GM12878 (cell line): ENCODE data around the gene LDLRAD4. TPM values are rescaled to one million over a fixed set of nuclear protein-coding genes. Genes with fewer than 3 reads are reported as not detected.

Source experiments
- CHD4 ChIP-seq: fragments of 200-600 bp; sonication (generic); IDR thresholded peaks from 2 replicates; pipeline ENCODE4 v1.6.1; 2016; ENCODE audit warnings: mild to moderate bottlenecking
- CREM ChIP-seq: IDR thresholded peaks from 2 replicates; pipeline ENCODE4 v1.6.1; 2014; ENCODE audit warnings: antibody characterized with exemption, low read depth
- EED ChIP-seq: sonication (generic); IDR thresholded peaks from 2 replicates; pipeline ENCODE4 v1.6.1; 2016; ENCODE audit warnings: antibody characterized with exemption, low read depth
- MXI1 ChIP-seq: fragments of 150-350 bp; IDR thresholded peaks from 2 replicates; pipeline ENCODE4 v1.6.1; 2011; ENCODE audit warnings: low read depth, mild to moderate bottlenecking, inconsistent platforms, low read length, improper control_type of control experiment
- PML ChIP-seq: IDR thresholded peaks from 2 replicates; pipeline ENCODE4 v1.6.1; 2012; ENCODE audit warnings: low read length, inconsistent platforms
- POU2F2 ChIP-seq: IDR thresholded peaks from 3 replicates; pipeline ENCODE4 v1.6.1; 2011; ENCODE audit warnings: low read depth, mild to moderate bottlenecking, low read length, borderline replicate concordance
- SIX5 ChIP-seq: IDR thresholded peaks from 2 replicates; pipeline ENCODE4 v1.6.1; 2011; ENCODE audit warnings: mild to moderate bottlenecking, low read depth, low read length, moderate library complexity; ENCODE audit not compliant: severe bottlenecking
- TBL1XR1 ChIP-seq: IDR thresholded peaks from 2 replicates; pipeline ENCODE4 v1.6.1; 2012; ENCODE audit warnings: low read depth, low read length, improper control_type of control experiment
- polyA plus RNA-seq, 11 experiments: library from polyadenylated mRNA; depleted of rRNA in 4 of 11; unstranded in 6 of 11; stranded (reverse) in 5 of 11; fragments of >200 nt; fragmentation: Nextera tagmentation in 4 of 11; fragmentation: Illumina TruSeq in 1 of 11; extraction: Ambion mirVana in 4 of 11; extraction: Trizol in 1 of 11; gene quantifications; 1 replicate in 1 of 11; 2 replicates in 10 of 11; pipeline versions ENCODE4 v1.2.1 to v1.2.3, GENCODE V29; 2011 to 2016; ENCODE audit warnings: inconsistent platforms in 2 of 11, missing spikeins in 2 of 11, low read depth in 1 of 11
- total RNA-seq, 4 experiments: library from RNA; depleted of rRNA in 3 of 4; stranded (reverse); fragments of >200 nt in 3 of 4; fragmentation: Illumina TruSeq in 1 of 4; extraction: Trizol in 1 of 4; gene quantifications; 2 replicates each; pipeline versions ENCODE4 v1.2.1 to v1.2.3, GENCODE V29; 2013 to 2021
- TF ChIP-seq, protein P1 (sequence below): fragments of 450-650 bp; formaldehyde crosslinking; IDR thresholded peaks from 2 replicates; pipeline ENCODE4 v1.5.0; 2022; ENCODE audit warnings: mild to moderate bottlenecking, missing genetic modification characterization
- TF ChIP-seq, protein P2 (sequence below): IDR thresholded peaks from 2 replicates; pipeline ENCODE4 v1.6.1; 2012; ENCODE audit warnings: low read depth, low read length, improper control_type of control experiment
- TF ChIP-seq, protein P3 (sequence below): fragments of 450-650 bp; formaldehyde crosslinking; IDR thresholded peaks from 2 replicates; pipeline ENCODE4 v1.4.0; 2020; ENCODE audit warnings: mild to moderate bottlenecking, moderate library complexity
- TF ChIP-seq, protein P4 (sequence below): fragments of 450-650 bp; IDR thresholded peaks from 2 replicates; pipeline ENCODE4 v1.6.1; 2014; ENCODE audit warnings: mild to moderate bottlenecking
- TF ChIP-seq, protein P5 (sequence below): IDR thresholded peaks from 2 replicates; pipeline ENCODE4 v1.6.1; 2012; ENCODE audit warnings: low read length, inconsistent platforms
- TF ChIP-seq, protein P6 (sequence below): IDR thresholded peaks from 2 replicates; pipeline ENCODE4 v1.6.1; 2011; ENCODE audit warnings: borderline replicate concordance, low read depth, mild to moderate bottlenecking, moderate library complexity, low read length; ENCODE audit not compliant: insufficient read depth, poor library complexity, severe bottlenecking

LDLRAD4 gene
- total and polyA plus RNA-seq, 10 of the 15 experiments (the other 5 are each of a cell fraction or from before 2014, with no cell fraction given): 2.7 to 16.8 (median 11.2) TPM

DNA sequence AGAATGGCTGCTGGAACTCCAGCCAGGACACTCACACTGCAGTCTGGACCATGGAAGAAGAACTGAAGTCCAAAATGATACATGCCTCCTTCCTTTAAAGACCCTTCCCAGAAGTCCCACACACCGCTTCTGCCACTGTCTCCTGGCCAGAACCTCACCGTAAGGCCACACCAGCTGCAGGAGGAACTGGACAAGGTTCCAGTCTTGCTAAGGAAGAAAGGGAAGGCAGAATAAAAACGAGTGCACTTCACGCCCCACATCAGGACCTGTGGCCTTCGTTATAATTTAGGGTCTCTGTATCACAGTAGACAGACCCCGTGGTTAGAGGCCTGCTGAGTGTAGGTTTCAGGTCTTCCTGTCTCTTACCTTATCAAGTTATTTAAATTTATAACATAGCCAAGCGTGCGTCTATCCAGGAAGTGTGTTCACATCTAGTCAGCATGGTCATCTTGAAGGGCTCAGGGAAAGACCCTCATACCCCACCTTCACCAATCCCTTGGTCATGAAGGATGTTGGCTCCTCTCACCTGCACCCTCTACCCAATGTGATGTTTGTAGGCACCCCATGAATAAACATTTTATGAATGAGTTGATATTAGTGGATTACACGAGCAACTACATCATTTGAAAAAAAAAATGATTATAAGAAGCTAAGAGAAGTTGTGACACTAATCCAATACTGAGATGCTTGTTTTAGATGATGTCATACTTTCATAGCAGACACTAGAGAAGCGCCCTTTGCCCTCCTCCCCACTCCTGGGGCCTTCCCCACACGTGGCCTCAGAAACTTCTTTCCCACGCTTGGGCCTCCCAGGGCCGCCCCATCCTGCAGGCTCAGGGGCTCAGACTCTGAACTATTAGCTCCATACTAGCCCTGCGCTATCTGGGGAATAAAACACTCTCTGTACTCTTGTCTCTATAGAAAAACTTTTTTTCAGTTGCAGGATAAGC is 350.2 kb downstream of the LDLRAD4 start (continued):
- TF ChIP-seq, protein P1, sequence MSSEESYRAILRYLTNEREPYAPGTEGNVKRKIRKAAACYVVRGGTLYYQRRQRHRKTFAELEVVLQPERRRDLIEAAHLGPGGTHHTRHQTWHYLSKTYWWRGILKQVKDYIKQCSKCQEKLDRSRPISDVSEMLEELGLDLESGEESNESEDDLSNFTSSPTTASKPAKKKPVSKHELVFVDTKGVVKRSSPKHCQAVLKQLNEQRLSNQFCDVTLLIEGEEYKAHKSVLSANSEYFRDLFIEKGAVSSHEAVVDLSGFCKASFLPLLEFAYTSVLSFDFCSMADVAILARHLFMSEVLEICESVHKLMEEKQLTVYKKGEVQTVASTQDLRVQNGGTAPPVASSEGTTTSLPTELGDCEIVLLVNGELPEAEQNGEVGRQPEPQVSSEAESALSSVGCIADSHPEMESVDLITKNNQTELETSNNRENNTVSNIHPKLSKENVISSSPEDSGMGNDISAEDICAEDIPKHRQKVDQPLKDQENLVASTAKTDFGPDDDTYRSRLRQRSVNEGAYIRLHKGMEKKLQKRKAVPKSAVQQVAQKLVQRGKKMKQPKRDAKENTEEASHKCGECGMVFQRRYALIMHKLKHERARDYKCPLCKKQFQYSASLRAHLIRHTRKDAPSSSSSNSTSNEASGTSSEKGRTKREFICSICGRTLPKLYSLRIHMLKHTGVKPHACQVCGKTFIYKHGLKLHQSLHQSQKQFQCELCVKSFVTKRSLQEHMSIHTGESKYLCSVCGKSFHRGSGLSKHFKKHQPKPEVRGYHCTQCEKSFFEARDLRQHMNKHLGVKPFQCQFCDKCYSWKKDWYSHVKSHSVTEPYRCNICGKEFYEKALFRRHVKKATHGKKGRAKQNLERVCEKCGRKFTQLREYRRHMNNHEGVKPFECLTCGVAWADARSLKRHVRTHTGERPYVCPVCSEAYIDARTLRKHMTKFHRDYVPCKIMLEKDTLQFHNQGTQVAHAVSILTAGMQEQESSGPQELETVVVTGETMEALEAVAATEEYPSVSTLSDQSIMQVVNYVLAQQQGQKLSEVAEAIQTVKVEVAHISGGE: no peak
- TF ChIP-seq CHD4 (no peak), POU2F2 (peak; percentile 74; the same call in 1 of the 3 replicates), TBL1XR1 (peak; percentile 89), EED (peak; percentile 91), SIX5 (no peak), CREM (peak; percentile 79), PML (no peak; the same call in 1 of the 2 replicates), MXI1 (peak; percentile 36; the same call in 1 of the 2 replicates)
- TF ChIP-seq, protein P2, sequence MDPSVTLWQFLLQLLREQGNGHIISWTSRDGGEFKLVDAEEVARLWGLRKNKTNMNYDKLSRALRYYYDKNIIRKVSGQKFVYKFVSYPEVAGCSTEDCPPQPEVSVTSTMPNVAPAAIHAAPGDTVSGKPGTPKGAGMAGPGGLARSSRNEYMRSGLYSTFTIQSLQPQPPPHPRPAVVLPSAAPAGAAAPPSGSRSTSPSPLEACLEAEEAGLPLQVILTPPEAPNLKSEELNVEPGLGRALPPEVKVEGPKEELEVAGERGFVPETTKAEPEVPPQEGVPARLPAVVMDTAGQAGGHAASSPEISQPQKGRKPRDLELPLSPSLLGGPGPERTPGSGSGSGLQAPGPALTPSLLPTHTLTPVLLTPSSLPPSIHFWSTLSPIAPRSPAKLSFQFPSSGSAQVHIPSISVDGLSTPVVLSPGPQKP: 0 out of 2 replicates have a peak, but pooled peaks have one; percentile 6
- TF ChIP-seq, protein P3, sequence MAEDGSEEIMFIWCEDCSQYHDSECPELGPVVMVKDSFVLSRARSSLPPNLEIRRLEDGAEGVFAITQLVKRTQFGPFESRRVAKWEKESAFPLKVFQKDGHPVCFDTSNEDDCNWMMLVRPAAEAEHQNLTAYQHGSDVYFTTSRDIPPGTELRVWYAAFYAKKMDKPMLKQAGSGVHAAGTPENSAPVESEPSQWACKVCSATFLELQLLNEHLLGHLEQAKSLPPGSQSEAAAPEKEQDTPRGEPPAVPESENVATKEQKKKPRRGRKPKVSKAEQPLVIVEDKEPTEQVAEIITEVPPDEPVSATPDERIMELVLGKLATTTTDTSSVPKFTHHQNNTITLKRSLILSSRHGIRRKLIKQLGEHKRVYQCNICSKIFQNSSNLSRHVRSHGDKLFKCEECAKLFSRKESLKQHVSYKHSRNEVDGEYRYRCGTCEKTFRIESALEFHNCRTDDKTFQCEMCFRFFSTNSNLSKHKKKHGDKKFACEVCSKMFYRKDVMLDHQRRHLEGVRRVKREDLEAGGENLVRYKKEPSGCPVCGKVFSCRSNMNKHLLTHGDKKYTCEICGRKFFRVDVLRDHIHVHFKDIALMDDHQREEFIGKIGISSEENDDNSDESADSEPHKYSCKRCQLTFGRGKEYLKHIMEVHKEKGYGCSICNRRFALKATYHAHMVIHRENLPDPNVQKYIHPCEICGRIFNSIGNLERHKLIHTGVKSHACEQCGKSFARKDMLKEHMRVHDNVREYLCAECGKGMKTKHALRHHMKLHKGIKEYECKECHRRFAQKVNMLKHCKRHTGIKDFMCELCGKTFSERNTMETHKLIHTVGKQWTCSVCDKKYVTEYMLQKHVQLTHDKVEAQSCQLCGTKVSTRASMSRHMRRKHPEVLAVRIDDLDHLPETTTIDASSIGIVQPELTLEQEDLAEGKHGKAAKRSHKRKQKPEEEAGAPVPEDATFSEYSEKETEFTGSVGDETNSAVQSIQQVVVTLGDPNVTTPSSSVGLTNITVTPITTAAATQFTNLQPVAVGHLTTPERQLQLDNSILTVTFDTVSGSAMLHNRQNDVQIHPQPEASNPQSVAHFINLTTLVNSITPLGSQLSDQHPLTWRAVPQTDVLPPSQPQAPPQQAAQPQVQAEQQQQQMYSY (CRISPR knock-in tag): peak; percentile 70; the same call in 1 of the 2 replicates
- TF ChIP-seq, protein P4, sequence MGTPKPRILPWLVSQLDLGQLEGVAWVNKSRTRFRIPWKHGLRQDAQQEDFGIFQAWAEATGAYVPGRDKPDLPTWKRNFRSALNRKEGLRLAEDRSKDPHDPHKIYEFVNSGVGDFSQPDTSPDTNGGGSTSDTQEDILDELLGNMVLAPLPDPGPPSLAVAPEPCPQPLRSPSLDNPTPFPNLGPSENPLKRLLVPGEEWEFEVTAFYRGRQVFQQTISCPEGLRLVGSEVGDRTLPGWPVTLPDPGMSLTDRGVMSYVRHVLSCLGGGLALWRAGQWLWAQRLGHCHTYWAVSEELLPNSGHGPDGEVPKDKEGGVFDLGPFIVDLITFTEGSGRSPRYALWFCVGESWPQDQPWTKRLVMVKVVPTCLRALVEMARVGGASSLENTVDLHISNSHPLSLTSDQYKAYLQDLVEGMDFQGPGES: no peak
- TF ChIP-seq, protein P5, sequence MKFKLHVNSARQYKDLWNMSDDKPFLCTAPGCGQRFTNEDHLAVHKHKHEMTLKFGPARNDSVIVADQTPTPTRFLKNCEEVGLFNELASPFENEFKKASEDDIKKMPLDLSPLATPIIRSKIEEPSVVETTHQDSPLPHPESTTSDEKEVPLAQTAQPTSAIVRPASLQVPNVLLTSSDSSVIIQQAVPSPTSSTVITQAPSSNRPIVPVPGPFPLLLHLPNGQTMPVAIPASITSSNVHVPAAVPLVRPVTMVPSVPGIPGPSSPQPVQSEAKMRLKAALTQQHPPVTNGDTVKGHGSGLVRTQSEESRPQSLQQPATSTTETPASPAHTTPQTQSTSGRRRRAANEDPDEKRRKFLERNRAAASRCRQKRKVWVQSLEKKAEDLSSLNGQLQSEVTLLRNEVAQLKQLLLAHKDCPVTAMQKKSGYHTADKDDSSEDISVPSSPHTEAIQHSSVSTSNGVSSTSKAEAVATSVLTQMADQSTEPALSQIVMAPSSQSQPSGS: peak; percentile 98
- TF ChIP-seq, protein P6, sequence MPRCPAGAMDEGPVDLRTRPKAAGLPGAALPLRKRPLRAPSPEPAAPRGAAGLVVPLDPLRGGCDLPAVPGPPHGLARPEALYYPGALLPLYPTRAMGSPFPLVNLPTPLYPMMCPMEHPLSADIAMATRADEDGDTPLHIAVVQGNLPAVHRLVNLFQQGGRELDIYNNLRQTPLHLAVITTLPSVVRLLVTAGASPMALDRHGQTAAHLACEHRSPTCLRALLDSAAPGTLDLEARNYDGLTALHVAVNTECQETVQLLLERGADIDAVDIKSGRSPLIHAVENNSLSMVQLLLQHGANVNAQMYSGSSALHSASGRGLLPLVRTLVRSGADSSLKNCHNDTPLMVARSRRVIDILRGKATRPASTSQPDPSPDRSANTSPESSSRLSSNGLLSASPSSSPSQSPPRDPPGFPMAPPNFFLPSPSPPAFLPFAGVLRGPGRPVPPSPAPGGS: peak; percentile 95
